Neural progenitor cell (in vitro differentiated cells): ENCODE data around the gene NSUN7. TPM values are rescaled to one million over a fixed set of nuclear protein-coding genes. Genes with fewer than 3 reads are reported as not detected.

Experiments
- DNase-seq: peaks from one replicate; pipeline ENCODE4 v3.0.0-alpha.2; 2016; ENCODE audit warnings: low spot score
- H2AFZ ChIP-seq: fragments of 200-600 bp; sonication (generic); replicated peaks from 2 replicates; pipeline ENCODE4 v1.6.1; 2016; ENCODE audit warnings: antibody characterized with exemption
- H3F3A ChIP-seq: fragments of 200-600 bp; sonication (generic); 2 replicates; pipeline ENCODE4 v1.6.1; 2016; ENCODE audit warnings: antibody characterized with exemption, low read depth
- H3K27ac ChIP-seq: fragments of 200-600 bp; sonication (generic); 2 replicates; pipeline ENCODE4 v1.5.1; 2016; ENCODE audit warnings: mild to moderate bottlenecking
- H3K27me3 ChIP-seq: fragments of 200-600 bp; sonication (generic); 2 replicates; pipeline ENCODE4 v1.6.1; 2016; ENCODE audit warnings: mild to moderate bottlenecking, moderate library complexity
- H3K36me3 ChIP-seq: fragments of 200-600 bp; sonication (generic); 2 replicates; pipeline ENCODE4 v1.5.1; 2016
- H3K4me1 ChIP-seq: fragments of 200-600 bp; sonication (generic); 2 replicates; pipeline ENCODE4 v1.6.1; 2016; ENCODE audit warnings: mixed run types
- H3K4me2 ChIP-seq: fragments of 200-600 bp; sonication (generic); 2 replicates; pipeline ENCODE4 v1.6.1; 2016
- H3K4me3 ChIP-seq: fragments of 200-600 bp; sonication (generic); 2 replicates; pipeline ENCODE4 v1.5.1; 2016
- H3K79me2 ChIP-seq: fragments of 200-600 bp; sonication (generic); 2 replicates; pipeline ENCODE4 v1.6.1; 2016; ENCODE audit warnings: low read depth
- H3K9ac ChIP-seq: fragments of 200-600 bp; sonication (generic); 2 replicates; pipeline ENCODE4 v1.6.1; 2016
- H3K9me3 ChIP-seq: fragments of 200-600 bp; sonication (generic); 2 replicates; pipeline ENCODE4 v1.5.1; 2016; ENCODE audit warnings: low read depth
- H4K20me1 ChIP-seq: fragments of 200-600 bp; sonication (generic); 2 replicates; pipeline ENCODE4 v1.6.1; 2016; ENCODE audit warnings: low read depth
- H3K27ac Mint-ChIP-seq: 3 replicates; pipeline ENCODE4 v1.8.0; 2021; ENCODE audit warnings: mixed read lengths
- H3K27me3 Mint-ChIP-seq: 2 replicates; pipeline ENCODE4 v1.8.0; 2022; ENCODE audit warnings: low read depth, mild to moderate bottlenecking, inconsistent platforms, moderate library complexity, mixed read lengths; ENCODE audit not compliant: insufficient read depth
- H3K36me3 Mint-ChIP-seq: 3 replicates; pipeline ENCODE4 v1.8.0; 2021; ENCODE audit warnings: mixed read lengths
- H3K4me1 Mint-ChIP-seq: 3 replicates; pipeline ENCODE4 v1.8.0; 2021; ENCODE audit warnings: mixed read lengths
- H3K4me3 Mint-ChIP-seq: 3 replicates; pipeline ENCODE4 v1.8.0; 2021; ENCODE audit warnings: mild to moderate bottlenecking, moderate library complexity, mixed read lengths
- H3K9me3 Mint-ChIP-seq: 3 replicates; pipeline ENCODE4 v1.8.0; 2020; ENCODE audit warnings: mixed read lengths
- CTCF ChIP-seq: fragments of 200-600 bp; sonication (generic); IDR thresholded peaks from 2 replicates; pipeline ENCODE4 v1.5.1; 2017; ENCODE audit warnings: antibody characterized with exemption, mild to moderate bottlenecking
- EZH2 ChIP-seq: fragments of 200-600 bp; sonication (generic); IDR thresholded peaks from 2 replicates; pipeline ENCODE4 v1.6.1; 2017; ENCODE audit warnings: antibody characterized with exemption, mild to moderate bottlenecking, moderate library complexity
- EZH2phosphoT487 ChIP-seq: fragments of 200-600 bp; sonication (generic); IDR thresholded peaks from 2 replicates; pipeline ENCODE4 v1.6.1; 2017; ENCODE audit warnings: antibody characterized with exemption
- total RNA-seq: library from RNA; depleted of rRNA; stranded (reverse); fragments of >200 nt; gene quantifications from 2 replicates; pipeline ENCODE4 v1.2.3, GENCODE V29; 2015; ENCODE audit warnings: low replicate concordance

The NSUN7 gene
- total RNA-seq, 1 donor from 2014 or later: 37.4 TPM

GRCh38 chr4:40826821-40827220 lies 77.1 kb downstream of the NSUN7 start:
- H3K36me3 ChIP-seq: no peaks in the 10 kb centered on the region
- H3K4me1 ChIP-seq: no peaks in the 10 kb centered on the region

GRCh38 chr4:40827758-40828157 lies 78.0 kb downstream of the NSUN7 start:
- Histone ChIP-seq H3K79me2 (peaks cover 5% of the 10 kb centered on the region), H3K9me3 (no peaks in the 10 kb centered on the region), H3K4me1 (no peaks in the 10 kb centered on the region), H3F3A (no peaks in the 10 kb centered on the region), H3K27me3 (no peaks in the 10 kb centered on the region), H3K4me3 (no peak overlapping the region), H3K27ac (no peak overlapping the region), H2AFZ (no peak overlapping the region), H3K4me2 (no peak overlapping the region), H4K20me1 (no peaks in the 10 kb centered on the region), H3K36me3 (no peaks in the 10 kb centered on the region), H3K9ac (no peak overlapping the region)
- Mint-ChIP-seq H3K27ac (no peak overlapping the region), H3K4me1 (peaks cover 13% of the 10 kb centered on the region), H3K27me3 (no peaks in the 10 kb centered on the region), H3K9me3 (no peaks in the 10 kb centered on the region), H3K4me3 (no peak overlapping the region), H3K36me3 (peaks cover 43% of the 10 kb centered on the region)
- DNase-seq: no peak
- TF ChIP-seq CTCF: no peak

More at GRCh38 chr4:40826821-40827220, 77.1 kb downstream of the NSUN7 start:
- Histone ChIP-seq H2AFZ (no peak overlapping the region), H3F3A (no peaks in the 10 kb centered on the region), H3K4me3 (no peak overlapping the region), H3K27ac (no peak overlapping the region), H3K27me3 (no peaks in the 10 kb centered on the region), H3K79me2 (no peaks in the 10 kb centered on the region), H3K9ac (no peak overlapping the region), H3K4me2 (no peak overlapping the region), H3K9me3 (no peaks in the 10 kb centered on the region), H4K20me1 (no peaks in the 10 kb centered on the region)
- DNase-seq: no peak
- H3K27ac Mint-ChIP-seq: no peak overlapping the region
- peaks cover 6% of the 10 kb centered on the region for H3K4me1 Mint-ChIP-seq
- no peak overlapping the region for H3K4me3 Mint-ChIP-seq
- H3K36me3 Mint-ChIP-seq: peaks cover 50% of the 10 kb centered on the region
- H3K9me3 Mint-ChIP-seq: no peaks in the 10 kb centered on the region
- TF ChIP-seq EZH2phosphoT487: no peak
- TF ChIP-seq CTCF: no peak
- TF ChIP-seq EZH2: no peak
- no peaks in the 10 kb centered on the region for H3K27me3 Mint-ChIP-seq

- Mint-ChIP-seq H3K9me3 (no peaks in the 10 kb centered on the region), H3K4me1 (peaks cover 13% of the 10 kb centered on the region), H3K4me3 (no peak overlapping the region), H3K27ac (no peak overlapping the region), H3K36me3 (peaks cover 44% of the 10 kb centered on the region), H3K27me3 (no peaks in the 10 kb centered on the region)
- Histone ChIP-seq H3K27me3 (no peaks in the 10 kb centered on the region), H4K20me1 (no peaks in the 10 kb centered on the region), H3K79me2 (peaks cover 11% of the 10 kb centered on the region), H3K9ac (no peak overlapping the region), H3K36me3 (no peaks in the 10 kb centered on the region), H3K4me2 (no peak overlapping the region), H3K4me1 (no peaks in the 10 kb centered on the region), H3F3A (no peaks in the 10 kb centered on the region), H2AFZ (no peak overlapping the region), H3K27ac (no peak overlapping the region), H3K9me3 (no peaks in the 10 kb centered on the region), H3K4me3 (no peak overlapping the region)
- TF ChIP-seq CTCF (no peak), EZH2phosphoT487 (no peak), EZH2 (no peak)
- DNase-seq: no peak
These were observed 78.9 kb downstream of the NSUN7 start for GRCh38 chr4:40828661-40829060.
